ENCODE results near the gene MCM9. TPM values are rescaled to one million over a fixed set of nuclear protein-coding genes. Genes with fewer than 3 reads are reported as not detected.

MCM9 gene
- total and polyA plus RNA-seq, 2 donors (not counting 1 experiment from before 2014, with no cell fraction given): 1.2 to 9.6 TPM

- Histone ChIP-seq H3K4me2 (ENCODE audit: extremely low read depth, insufficient read depth, low read length) (no peak overlapping the region), H3K36me3 (ENCODE audit: control insufficient read depth, insufficient read depth, low read length) (peaks cover 2% of the 10 kb centered on the region), H3K27me3 (ENCODE audit: control insufficient read depth, insufficient read depth, low read length) (no peaks in the 10 kb centered on the region), H3K27ac (ENCODE audit: insufficient read depth, low read length) (no peak overlapping the region), H2AFZ (ENCODE audit: low read length) (no peak overlapping the region), H3K4me1 (ENCODE audit: control insufficient read depth, extremely low read depth, insufficient read depth, low read length) (peaks cover 3% of the 10 kb centered on the region), H4K20me1 (ENCODE audit: control insufficient read depth, extremely low read depth, insufficient read depth, low read length) (no peaks in the 10 kb centered on the region), H3K4me3 (replicated peaks in 1 of 4; ENCODE audit: control extremely low read depth in 1 of 4, insufficient read depth in 1 of 4, low read depth in 3 of 4, low read length in 4 of 4) (no peak overlapping the region), H3K9ac (ENCODE audit: insufficient read depth, low read length) (no peak overlapping the region), H3K79me2 (ENCODE audit: control insufficient read depth, insufficient read depth, low read length) (no peaks in the 10 kb centered on the region), H3K9me3 (ENCODE audit: control insufficient read depth, insufficient read depth, low read depth, low read length) (no peaks in the 10 kb centered on the region)
- TF ChIP-seq EZH2 (IDR thresholded peaks at IDR 0.05; ENCODE audit: low read length, missing control alignments): no peak
- TF ChIP-seq CTCF (conservative IDR thresholded peaks at IDR 0.05 in 1 of 2, IDR thresholded peaks at IDR 0.05 in 1 of 2; ENCODE audit: low read depth in 1 of 2, low read length in 2 of 2): no peak
- no peak for DNase-seq (ENCODE audit: low read depth in 2 of 2)
Observed at GRCh38 chr6:118810420-118811027, 124.4 kb downstream of the MCM9 start.

GRCh38 chr6:118808793-118809638 is 125.9 kb downstream of the MCM9 start:
- DNase-seq (ENCODE audit: low read depth in 2 of 2): no peak
- Histone ChIP-seq H3K36me3 (ENCODE audit: control insufficient read depth, insufficient read depth, low read length) (no peaks in the 10 kb centered on the region), H3K4me2 (ENCODE audit: extremely low read depth, insufficient read depth, low read length) (no peak overlapping the region), H2AFZ (ENCODE audit: low read length) (no peak overlapping the region), H4K20me1 (ENCODE audit: control insufficient read depth, extremely low read depth, insufficient read depth, low read length) (no peaks in the 10 kb centered on the region), H3K9ac (ENCODE audit: insufficient read depth, low read length) (no peak overlapping the region), H3K27ac (ENCODE audit: insufficient read depth, low read length) (no peak overlapping the region), H3K4me1 (ENCODE audit: control insufficient read depth, extremely low read depth, insufficient read depth, low read length) (peaks cover 3% of the 10 kb centered on the region), H3K79me2 (ENCODE audit: control insufficient read depth, insufficient read depth, low read length) (no peaks in the 10 kb centered on the region), H3K9me3 (ENCODE audit: control insufficient read depth, insufficient read depth, low read depth, low read length) (no peaks in the 10 kb centered on the region), H3K27me3 (ENCODE audit: control insufficient read depth, insufficient read depth, low read length) (no peaks in the 10 kb centered on the region), H3K4me3 (replicated peaks in 1 of 4; ENCODE audit: control extremely low read depth in 1 of 4, insufficient read depth in 1 of 4, low read depth in 3 of 4, low read length in 4 of 4) (no peak overlapping the region)
- TF ChIP-seq CTCF (conservative IDR thresholded peaks at IDR 0.05 in 1 of 2, IDR thresholded peaks at IDR 0.05 in 1 of 2; ENCODE audit: low read depth in 1 of 2, low read length in 2 of 2) (no peak), EZH2 (IDR thresholded peaks at IDR 0.05; ENCODE audit: low read length, missing control alignments) (no peak)

GRCh38 chr6:118804091-118804490 is 130.9 kb downstream of the MCM9 start:
- TF ChIP-seq CTCF (conservative IDR thresholded peaks at IDR 0.05 in 1 of 2, IDR thresholded peaks at IDR 0.05 in 1 of 2; ENCODE audit: low read depth in 1 of 2, low read length in 2 of 2) (no peak), EZH2 (IDR thresholded peaks at IDR 0.05; ENCODE audit: low read length, missing control alignments) (no peak)

More at GRCh38 chr6:118804091-118804490, 130.9 kb downstream of the MCM9 start:
- no peaks in the 10 kb centered on the region for H3K79me2 ChIP-seq (ENCODE audit: control insufficient read depth, insufficient read depth, low read length)
- no peaks in the 10 kb centered on the region for H3K9me3 ChIP-seq (ENCODE audit: control insufficient read depth, insufficient read depth, low read depth, low read length)
- no peaks in the 10 kb centered on the region for H3K4me1 ChIP-seq (ENCODE audit: control insufficient read depth, extremely low read depth, insufficient read depth, low read length)
- no peak overlapping the region for H3K9ac ChIP-seq (ENCODE audit: insufficient read depth, low read length)
- no peak overlapping the region for H3K4me3 ChIP-seq (replicated peaks in 1 of 4; ENCODE audit: control extremely low read depth in 1 of 4, insufficient read depth in 1 of 4, low read depth in 3 of 4, low read length in 4 of 4)
- no peaks in the 10 kb centered on the region for H4K20me1 ChIP-seq (ENCODE audit: control insufficient read depth, extremely low read depth, insufficient read depth, low read length)
- no peak overlapping the region for H2AFZ ChIP-seq (ENCODE audit: low read length)
- H3K27me3 ChIP-seq (ENCODE audit: control insufficient read depth, insufficient read depth, low read length): no peaks in the 10 kb centered on the region
- DNase-seq (ENCODE audit: low read depth in 2 of 2): peak in 1 of 2 donors; percentile 28
- H3K27ac ChIP-seq (ENCODE audit: insufficient read depth, low read length): no peak overlapping the region
- H3K4me2 ChIP-seq (ENCODE audit: extremely low read depth, insufficient read depth, low read length): no peak overlapping the region
- H3K36me3 ChIP-seq (ENCODE audit: control insufficient read depth, insufficient read depth, low read length): no peaks in the 10 kb centered on the region
